ENCODE results near the gene SPTLC2.
"Not testable (repeated sequence)": the region's sequence is repeated elsewhere in the genome, so short reads cannot be mapped to it uniquely, and the experiment has no call there.

Gene SPTLC2

DNA sequence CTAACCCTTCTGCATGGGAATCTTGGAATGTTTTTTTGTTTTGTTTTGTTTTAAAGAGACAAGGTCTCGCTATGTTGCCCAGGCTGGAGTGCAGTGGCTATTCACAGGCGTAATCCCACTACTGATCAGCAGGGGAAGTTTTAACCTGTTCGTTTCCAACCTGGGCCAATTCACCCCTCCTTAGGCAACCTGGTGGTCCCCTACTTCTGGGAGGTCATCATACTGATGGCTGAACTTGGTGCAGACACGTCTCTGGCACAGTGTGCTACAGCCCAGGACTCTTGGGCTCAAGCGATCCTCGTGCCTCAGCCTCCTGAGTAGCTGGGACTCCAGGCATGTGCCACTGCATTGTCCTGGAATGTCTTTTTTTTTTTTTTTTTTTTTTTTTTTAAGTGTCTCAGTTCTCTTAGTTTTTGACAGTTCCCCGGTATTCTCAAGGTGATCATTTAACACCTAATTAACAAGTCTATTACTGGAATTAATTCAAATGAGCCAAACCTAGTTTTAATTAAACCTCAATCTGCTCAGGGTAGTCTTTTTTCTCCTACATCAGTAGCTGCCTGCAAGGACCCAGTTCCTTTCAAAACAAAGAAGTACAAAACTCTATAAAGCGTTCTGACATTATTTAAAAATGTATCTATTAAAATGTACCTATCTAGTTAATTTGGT, 68.8 kb downstream of the SPTLC2 start:
- no peak for DNase-seq (ENCODE audit: low spot score)

DNA sequence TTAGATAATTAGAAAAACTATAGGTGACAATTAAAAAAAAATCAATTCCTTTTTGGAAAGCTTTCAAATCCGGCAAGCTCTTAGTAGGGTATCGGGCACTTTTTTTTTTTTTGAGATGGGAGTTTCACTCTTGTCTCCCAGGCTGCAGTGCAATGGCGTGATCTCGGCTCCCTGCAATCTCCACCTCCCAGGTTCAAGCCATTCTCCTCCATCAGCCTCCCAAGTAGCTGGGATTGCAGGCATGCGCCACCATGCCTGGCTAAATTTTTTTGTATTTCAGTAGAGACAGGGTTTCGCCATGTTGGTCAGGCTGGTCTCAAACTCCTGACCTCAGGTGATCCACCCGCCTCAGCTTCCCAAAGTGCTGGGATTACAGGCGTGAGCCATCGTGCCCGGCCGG, 71.3 kb downstream of the SPTLC2 start:
- DNase-seq (ENCODE audit: low spot score): not testable (repeated sequence)

DNA sequence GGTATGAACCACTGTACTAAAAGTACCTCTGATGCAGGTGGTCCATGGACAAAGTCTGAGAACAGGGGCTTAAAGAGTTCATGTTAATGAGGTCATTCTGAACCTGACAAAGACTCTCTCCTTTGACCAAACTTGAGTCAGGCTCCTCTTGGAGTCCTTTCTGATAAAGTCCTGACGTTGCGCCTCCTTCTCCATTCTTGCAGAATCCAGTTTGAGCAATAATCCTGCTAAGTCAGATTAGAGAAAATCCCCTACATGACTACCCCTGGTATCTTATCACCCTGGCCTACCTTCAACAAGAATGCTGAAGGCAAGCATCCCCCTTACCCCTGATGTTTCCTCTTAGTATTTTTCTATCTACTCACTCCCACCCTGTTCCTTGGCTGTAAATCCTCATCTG, 71.9 kb downstream of the SPTLC2 start:
- DNase-seq (ENCODE audit: low spot score): no peak

DNA sequence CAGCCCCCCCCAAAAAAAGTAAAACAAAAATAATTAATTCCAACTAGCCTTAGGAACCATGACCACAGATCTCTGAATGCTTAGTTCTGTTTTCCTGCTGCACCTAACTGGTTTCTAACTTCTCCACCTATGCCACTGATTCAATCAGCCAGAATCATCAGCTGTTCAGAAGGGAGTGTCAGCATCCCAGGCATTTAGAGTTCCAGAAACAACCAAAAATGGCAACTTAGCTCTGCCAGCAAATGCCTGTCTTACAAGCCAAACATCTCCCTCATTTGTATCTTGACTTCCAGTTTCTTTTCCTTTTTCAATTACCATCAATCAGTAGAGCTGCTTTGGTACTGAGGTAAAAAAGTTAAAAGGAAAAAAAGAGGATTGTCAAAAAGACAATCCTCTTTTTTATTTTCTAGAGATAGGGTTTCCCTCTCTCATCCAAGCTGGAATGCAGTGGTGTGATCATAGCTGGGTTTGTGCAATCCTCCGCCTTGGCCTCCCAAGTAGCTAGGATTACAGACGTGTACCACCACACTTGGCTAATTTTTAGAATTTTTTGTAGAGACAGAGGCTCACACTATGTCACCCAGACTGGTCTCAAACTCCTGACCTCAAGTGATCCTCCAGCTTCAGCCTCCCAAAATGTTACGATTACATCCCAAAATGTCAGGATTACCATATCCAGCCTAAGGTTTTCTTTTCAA, 72.7 kb downstream of the SPTLC2 start:
- no peak for DNase-seq (ENCODE audit: low spot score)

DNA sequence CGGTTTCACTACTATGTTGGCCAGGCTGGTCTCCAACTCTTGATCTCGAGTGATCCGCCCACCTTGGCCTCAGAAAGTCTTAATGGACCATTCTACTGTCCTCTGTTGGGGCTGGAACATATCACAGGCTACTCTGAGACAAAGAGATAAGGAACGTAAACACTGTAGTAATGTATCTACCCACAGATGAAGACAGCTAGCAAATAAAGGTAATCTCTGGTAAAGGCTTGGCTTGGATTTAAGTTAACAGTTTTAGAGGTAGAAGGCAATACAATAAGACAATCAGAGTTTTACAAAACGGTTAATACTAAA, 73.2 kb downstream of the SPTLC2 start:
- no peak for DNase-seq (ENCODE audit: low spot score)

DNA sequence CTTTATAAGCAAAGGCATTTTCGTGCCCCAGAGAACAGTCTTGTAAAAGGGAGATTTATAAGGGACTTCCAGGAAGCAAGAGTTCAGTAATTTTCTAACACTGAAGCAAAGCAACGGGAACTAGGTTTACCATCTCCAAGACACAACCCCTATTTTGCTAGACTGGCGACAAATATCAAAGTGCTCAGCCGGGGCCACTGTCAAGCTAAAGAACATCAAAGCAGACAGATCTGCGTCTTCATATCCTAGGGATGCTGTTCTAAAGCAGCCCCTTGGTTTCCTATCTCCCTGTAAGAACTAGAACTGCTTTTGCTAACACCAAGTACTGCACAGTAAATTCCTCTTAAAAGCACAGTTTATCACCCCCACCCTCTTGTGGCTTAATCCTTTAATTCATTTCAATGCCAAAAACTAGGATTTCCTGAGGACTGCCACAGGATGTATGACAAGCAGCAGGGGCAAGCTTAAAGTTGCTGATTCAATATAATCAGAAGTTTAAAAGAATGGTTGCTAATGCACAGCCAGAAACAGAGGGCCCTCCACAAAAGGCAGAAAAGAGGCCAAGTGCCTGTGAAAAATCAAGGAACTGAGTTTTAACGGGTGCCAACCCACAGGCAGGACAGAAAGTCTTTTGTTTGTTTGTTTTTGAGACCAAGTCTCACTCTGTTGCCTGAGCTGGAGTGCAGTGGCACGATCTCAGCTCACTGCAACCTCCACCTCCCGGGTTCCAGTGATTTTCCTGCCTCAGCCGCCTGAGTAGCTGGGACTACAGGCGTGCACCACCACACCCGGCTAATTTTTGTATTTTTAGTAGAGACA, 73.8 kb downstream of the SPTLC2 start:
- DNase-seq (ENCODE audit: low spot score): peak; percentile 68

DNA sequence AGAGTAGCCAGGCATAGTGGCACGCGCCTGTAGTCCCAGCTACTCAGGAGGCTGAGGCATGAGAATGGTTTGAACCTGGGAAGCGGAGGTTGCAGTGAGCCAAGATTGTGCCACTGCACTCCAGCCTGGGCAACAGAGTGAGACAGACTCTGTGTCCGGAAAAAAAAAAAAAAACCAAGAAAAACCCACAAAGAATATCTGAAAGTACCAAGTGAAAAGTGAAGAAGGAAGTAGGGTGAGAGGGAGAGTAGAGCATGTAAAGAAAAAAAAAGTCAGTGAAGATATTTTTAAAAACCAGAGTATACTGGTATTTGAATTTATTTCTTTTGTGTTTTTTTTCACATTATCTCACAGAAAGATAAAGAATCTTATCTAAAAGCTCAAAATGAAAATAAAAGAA, 74.5 kb downstream of the SPTLC2 start:
- DNase-seq (ENCODE audit: low spot score): no peak

DNA sequence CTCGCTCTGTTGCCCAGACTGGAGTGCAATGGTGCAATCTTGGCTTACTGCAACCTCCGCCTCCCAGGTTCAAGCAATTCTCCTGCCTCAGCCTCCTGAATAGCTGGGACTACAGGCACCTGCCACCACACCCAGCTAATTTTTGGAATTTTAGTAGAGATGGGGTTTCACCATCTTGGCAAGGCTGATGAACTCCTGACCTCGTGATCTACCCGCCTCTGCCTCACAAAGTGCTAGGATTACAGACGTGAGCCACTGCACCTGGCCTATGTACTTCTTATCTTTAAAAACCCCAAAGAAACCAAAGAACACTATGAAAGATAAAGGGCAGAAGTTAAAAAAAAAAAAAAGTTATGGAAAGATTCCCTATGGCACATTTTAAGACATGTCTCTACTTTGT, 79.5 kb downstream of the SPTLC2 start:
- DNase-seq (ENCODE audit: low spot score): not testable (repeated sequence)

DNA sequence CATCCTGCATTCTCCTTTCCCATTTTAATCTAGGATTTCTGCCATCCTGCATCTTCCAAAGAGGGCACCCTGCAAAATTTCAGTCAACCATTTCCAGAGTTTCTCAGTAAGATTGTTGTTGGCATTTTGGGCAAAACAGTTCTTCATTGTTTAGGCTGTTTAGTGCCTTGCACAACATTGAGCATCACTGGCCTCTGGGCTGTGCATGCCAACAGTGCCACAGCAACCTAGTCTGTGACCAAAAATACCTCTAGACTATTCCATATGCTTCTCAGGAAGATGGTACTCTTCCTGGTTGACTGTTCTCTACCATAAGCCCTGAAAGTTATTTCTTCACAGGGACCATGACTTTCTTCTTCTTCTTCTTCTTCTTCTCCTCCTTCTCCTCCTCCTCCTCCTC, 85.4 kb downstream of the SPTLC2 start:
- no peak for DNase-seq (ENCODE audit: low spot score)

DNA sequence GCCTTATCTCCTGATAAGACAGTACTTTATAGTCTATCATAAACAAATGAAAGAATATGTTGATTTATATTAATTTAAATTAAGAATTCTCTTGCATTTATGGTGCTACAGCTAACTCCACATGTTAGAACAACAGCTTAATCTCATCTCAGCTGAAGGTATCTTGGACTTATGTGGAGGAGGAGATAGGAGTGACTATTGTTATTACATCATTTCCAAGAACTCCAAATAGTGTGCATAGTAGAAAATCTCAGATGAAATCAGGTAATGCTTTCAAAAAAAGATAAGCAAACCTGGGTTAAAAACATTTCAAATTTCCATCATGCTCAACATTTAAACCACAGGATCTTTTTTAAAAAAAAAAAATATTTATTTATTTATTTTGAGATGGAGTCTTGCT, 86.5 kb downstream of the SPTLC2 start:
- DNase-seq (ENCODE audit: low spot score): no peak

DNA sequence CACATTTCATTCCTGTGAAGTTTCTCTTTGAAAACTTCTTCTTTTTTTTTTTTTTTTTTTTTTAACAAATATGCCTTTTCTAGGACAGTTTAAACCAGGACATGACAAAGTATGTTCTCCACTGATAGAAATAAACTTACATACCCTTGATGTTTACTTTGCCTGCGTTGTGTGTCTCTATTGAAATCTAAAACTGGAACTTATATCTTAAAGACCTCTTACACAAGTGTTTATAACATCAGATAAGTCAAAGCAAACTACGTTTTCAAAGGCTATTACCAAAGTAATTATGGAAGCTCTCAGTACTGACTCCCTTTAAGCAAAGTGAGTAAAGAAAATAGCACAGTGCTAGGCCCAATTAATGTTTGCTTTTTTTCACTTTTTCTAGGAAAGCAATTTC, 87.2 kb downstream of the SPTLC2 start:
- no peak for DNase-seq (ENCODE audit: low spot score)

DNA sequence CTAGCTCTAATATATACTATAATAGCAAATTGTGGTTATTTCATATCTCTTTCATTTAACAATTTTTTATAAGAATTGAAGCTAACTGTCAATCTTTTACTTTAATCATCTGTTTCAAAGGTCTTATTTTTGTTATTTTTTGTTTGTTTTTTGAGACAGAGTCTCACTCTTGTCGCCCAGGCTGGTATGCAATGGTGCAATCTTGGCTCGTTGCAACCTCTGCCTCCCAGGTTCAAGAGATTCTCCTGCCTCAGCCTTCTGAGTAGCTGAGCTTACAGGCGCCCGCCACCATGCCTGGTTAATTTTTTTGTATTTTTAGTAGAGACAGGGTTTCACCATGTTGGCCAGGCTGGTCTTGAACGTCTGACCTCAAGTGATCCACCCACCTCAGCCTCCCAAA, 87.7 kb downstream of the SPTLC2 start:
- not testable (repeated sequence) for DNase-seq (ENCODE audit: low spot score)

DNA sequence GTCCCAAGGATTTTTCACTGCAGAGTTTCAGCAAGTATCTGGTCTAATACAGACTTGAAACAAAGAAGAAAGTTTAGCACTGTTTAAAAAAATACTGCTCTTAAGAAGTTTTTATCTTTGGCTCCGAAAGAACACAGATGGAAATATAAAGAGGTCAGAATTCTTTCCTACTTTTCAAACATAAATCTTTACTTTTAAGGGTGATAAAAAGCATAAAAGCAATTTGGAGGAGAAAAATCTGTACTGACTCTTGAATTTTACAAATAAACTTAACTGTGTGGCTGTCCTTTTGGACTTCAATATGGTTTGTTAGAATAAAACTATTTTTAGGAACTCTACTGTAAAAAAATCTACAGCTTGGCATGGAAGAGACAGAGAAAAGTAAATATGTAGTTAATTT, 90.2 kb downstream of the SPTLC2 start:
- DNase-seq (ENCODE audit: low spot score): no peak

DNA sequence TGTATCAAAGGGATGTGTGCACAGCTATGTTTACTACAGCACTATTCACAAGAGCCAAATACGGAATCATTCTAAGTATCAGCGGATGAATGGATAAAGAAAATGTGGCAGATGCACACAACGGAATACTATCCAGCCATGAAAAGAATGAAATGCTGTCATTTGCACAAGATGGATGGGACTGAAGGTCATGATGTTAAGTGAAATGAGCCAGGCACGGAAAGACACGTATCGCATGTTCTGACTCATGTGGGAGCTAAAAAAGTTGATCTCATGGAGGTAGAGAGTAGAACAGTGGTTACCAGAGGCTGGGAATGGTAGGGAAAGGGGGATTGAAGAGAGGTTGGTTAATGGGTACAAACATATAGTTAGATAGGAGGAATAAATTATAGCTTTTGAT, 91.9 kb downstream of the SPTLC2 start:
- DNase-seq (ENCODE audit: low spot score): no peak

DNA sequence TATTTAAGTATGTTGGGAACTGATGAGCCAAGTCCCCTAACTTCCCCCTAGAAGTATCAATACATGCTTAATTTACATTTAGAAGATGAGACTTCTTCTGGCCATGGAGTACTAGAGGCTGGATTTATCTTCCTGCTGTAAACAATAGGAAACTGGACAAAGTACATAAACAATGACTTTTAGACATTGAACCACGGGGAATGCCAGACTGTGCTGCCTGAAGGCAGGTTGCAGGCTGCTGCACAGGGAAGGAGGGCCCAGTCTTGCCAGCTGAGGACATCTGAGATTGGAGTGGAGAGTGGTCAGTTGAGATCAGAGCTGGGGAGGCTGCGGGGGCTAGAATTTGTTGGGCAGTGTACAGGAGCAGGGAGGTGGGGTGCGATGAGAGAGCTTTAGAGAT, 93.3 kb downstream of the SPTLC2 start:
- DNase-seq (ENCODE audit: low spot score): no peak

DNA sequence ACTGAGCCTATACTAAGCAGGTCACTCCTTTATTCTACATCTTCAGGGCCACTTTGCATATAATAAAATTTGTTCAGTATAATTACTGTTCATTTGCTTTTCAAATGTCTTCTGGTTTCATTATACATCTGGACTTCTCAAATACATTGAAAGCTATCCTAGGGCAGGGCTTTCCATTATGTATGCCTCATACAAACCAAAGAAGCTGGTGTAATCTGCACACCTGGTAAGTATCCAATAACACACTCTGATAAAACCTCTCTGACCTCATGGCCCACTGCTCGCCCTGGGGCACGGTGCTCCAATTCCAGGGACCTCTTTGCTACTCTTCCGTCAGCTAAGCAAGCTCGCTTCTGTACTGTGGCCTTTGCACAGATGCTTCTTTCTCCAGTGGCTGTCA, 95.9 kb downstream of the SPTLC2 start:
- DNase-seq (ENCODE audit: low spot score): no peak

DNA sequence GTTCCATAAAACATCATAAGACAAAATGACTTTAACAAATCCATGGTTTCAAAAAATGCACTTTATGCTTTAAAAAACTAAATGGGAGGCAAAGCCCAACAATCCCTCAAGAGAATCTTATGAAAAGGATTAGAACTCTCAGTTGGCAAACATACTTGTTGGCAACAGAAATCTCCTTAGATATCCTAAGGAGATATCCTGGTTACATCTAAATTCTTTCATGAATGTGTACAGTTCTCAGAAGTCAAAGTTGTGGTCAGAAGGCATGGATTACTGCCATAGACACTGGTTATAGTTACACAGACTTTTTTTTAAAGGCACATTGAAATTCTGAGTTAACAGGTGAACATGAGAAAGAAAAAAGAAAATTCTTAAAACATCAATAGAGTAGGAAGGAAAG, 100.3 kb downstream of the SPTLC2 start:
- no peak for DNase-seq (ENCODE audit: low spot score)

DNA sequence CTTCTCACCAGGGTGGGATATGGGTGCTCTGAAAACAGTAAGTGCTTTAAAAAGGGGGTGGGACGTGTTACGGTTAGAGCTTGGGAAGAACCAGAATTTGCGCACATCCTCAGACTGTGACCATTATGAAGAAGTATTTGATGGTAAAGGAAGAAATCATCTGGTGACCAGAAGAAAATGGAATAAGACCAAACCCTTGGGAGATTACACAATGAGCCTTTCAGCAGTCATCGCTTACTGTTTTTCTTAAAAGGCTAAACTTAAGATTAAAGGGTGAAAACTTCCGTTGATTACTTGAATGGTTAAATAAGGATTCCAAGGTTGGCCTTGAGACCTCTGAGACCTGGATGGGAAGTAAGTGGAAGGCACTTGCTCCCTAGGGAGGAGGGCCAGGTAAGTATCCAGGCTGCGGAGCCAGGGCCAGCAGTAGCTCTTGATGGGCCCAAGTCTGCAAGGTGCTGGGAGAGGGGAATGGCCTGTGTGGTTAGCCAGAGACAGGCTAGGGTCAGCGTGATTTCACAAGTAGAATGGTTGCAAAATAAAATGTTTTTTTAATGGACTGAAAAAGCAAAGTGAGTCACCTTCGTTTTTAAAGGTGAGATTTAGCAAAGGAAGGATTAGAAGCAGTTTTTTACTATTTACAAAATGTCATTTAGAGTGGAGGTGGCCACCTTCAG, 104.8 kb downstream of the SPTLC2 start:
- no peak for DNase-seq (ENCODE audit: low spot score)

DNA sequence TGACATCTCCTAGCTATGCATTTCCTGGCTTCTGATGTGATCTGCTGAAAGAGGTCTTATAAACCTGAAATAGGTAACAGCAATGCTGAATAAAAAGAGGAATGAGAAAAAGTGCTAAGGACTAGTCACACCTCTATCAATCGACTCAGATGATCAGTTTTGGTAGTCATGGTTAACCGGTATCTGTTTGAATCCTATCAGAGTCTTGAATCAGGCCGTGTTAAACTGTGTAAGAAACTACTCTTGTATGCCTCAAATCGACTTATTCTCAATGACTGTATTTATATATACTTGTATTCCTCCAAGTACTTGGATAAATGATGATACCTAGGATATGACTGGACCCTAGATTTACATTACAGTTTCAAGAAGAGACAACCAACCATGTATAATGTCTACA, 107.1 kb downstream of the SPTLC2 start:
- DNase-seq (ENCODE audit: low spot score): no peak

DNA sequence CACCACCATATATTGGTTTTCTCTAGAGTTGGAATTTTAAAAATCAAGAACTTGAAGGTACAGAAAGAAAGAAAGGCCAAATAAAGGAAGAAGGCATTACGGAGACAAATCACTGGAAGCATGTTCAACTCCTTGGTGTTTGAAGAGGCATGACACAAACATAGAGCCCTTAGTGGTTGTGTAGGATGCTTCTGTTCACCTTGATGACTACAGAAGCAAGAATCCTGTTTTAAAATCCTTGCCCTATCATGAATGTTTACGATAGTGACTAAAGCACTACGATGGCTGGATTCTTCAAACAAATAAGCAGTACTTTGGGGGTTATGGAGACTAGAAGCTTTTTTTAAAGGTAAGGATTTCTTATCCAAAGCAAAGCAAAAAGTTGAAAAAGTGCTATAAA, 107.6 kb downstream of the SPTLC2 start:
- DNase-seq (ENCODE audit: low spot score): no peak

DNA sequence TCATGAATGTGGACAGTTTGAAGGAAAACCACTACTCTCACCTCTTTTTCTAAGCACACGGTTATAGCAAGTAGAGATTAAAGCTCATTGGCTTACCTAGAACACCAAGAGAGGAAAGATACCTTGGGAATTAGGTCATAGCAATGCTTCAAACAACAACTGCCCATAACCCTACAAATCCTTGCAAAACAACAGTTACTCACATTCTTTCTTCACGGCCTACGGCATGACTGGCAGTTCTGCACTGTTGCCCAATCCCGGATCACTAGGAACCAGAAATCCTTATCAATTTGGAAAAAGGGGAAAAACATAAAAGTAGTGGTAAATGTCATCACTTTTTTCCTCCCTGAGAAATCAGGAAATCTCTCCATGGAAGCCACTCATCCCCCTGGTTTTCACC, 108.2 kb downstream of the SPTLC2 start:
- DNase-seq (ENCODE audit: low spot score): no peak

DNA sequence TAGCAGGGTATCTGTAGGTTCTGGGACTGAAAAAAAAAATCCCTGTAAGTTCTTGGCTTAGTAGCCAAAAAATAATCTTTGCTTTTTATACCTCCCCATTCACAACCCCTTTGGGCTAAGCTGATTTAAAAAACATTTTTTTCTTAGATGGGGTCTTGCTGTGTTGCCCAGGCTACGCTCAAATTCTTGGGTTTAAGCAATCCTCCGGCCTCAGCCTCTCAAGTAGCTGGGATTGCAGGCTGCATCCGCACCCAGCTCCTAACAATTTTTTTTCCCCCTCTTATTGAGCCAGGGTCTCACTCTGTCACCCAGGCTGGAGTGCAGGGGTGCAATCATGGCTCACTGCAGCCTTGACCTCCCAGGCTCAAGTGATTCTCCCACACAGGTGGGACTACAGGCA, 108.7 kb downstream of the SPTLC2 start:
- DNase-seq (ENCODE audit: low spot score): no peak

DNA sequence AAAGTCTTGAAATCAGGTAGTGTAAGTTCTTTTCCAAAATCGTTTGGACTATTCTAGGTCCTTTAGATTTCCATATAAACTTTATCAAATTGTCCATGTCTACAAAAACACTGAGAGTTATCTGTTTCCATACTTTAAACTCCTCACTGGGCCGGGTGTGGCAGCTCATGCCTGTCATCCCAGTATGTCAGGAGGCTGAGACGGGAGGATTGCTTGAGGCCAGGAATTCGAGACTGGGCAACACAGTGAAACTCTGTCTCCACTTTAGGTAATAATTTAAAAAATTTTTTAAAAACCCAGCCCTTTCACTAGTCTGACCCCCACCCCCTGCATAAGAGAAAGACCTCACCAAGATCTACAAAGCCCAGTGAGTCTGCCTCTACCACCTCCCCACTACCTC, 111.4 kb downstream of the SPTLC2 start:
- no peak for DNase-seq (ENCODE audit: low spot score)
